HG03135 (cell line): Measurements from ENCODE around the gene LHPP.

Experiments
- ATAC-seq: cut with Tn5 transposase; IDR thresholded peaks from one replicate; pipeline ENCODE4 v1.9.1; 2021; ENCODE audit warnings: mild to moderate bottlenecking, moderate library complexity; ENCODE audit not compliant: unreplicated experiment

Gene LHPP

DNA sequence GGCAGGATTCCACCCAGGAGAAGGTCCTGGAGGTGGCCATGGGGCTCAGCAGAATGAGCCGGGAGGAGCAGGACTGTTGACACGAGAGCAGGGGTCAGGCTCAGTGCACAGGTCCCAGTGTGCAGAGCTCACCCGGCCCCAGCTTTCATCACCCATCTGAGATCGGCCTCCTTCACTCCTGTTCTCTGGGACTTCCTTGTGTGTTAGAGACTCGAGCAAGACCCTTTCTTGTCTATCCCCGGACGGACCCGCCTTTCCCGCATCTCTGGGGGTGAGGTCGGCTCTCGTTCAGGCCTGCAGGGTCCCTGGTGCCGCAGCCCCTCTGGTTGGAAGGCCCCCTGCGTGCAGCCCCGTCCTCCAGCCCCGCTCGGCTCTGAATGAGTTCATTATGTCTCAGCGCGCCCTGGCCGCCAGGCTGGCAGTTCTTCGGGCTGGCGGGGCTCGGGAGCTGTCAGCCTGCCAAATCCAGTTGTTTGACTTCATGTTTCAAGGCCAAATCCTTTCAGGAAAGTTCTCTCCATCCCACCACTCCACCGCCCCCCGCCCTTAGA, 127.9 kb downstream of the LHPP start:
- no peak for ATAC-seq

DNA sequence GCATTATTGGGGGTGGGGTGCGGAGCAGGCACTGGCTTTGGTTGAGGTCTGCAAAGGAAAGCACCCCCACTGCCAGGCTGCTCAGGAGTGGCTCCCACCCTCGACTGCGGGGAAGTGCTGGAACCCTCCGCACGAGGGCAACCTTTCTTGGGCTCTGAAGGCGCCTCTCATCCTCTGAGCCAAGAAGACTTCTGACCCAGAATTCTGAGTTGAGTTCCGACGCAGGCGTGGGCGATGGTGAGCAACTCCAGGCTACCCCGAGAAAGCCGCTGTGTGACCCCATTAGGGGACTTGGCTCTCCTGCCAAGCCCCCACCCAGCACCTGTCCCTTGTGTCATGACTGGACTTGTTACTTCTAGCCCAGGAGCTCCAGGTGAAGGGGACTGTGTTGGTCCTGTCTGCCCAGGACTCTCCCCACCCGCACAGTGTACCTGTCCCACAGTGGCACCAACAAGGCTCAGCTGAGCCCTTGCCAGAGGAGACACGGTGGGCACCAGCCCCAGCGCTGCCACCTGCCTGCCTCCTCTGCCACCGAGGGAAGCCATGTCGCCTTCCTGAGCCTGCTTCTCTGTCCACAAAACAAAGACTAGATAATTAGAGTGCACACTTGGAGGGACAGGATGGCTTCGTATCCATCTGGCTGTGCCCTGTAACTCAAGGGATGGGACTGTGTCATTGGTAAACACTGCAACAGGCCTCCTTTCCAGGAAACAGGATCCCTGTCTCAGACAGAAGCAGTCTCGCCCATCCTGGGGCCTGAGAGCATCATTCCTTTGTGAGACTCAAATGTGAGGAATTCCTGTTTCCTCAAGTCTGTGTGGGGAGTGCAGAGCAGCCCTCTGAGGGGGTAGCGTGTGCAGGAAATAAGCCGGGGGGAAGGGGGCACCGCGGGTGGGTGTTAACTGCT, 128.8 kb downstream of the LHPP start:
- no peak for ATAC-seq

GRCh38 chr10:124591123-124591495, 129.5 kb downstream of the LHPP start:
- ATAC-seq, result no peak

GRCh38 chr10:124592101-124592500, 130.5 kb downstream of the LHPP start:
- ATAC-seq, result no peak

DNA sequence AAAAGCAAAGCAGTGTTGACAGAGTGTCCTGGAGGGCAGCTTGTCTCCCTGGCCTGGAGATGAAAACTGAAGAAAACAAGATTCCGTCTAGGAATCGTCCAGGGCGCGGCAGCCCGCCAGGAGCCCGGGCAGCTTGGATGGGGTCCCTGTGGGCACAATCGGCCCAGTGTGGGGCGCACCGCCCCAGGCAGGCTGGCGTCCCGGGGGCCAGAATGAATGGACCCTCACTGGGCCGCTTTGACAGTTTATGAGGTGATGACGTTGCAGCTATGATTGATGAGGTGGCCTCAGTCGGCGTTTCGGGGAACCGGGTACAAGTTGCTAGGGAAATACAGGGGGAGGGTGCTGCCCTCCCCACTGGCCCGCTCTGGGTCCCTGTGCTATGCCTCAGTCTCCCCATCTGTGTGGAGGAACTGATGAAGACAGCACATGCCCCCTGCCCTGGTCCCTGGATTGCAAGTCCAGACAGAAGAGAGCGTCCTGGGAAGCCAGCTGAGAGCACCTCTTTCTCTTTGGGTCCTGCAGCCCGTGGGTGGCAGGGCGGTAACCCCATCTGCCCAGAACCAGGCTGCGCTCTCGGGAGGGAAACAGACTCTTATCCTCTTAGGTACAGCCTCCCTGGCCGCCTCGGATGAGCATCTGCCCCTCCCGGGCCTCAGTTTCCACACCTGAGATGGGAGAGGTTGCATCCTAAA, 131.3 kb downstream of the LHPP start:
- ATAC-seq, result no peak

DNA sequence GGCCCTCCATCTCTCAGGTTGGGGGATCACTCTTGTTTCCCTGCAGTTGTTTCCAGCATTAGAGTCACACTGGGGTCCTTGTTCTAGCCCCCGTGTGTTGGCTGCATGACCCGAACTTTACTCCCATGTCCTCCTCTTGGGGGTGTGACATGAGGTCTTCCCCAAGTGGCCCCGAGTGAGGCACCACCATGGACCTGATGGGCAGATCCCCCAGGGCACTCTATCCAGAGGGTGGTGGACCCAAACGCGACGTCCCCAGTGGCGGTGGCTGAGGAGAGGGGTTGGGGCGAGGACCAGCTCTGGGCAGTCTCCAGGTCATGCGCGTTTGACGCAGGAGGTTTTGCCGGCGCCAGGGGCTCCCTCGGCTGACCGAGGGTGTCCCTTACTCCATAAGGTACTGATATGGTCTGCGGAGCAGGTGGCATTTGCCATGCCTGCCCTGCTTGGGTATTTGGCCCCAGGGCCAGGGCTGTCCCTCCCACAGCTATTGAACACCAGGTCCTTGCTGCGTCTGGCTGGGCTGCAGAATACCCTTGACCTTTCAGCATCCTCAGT, 131.9 kb downstream of the LHPP start:
- ATAC-seq, result no peak

DNA sequence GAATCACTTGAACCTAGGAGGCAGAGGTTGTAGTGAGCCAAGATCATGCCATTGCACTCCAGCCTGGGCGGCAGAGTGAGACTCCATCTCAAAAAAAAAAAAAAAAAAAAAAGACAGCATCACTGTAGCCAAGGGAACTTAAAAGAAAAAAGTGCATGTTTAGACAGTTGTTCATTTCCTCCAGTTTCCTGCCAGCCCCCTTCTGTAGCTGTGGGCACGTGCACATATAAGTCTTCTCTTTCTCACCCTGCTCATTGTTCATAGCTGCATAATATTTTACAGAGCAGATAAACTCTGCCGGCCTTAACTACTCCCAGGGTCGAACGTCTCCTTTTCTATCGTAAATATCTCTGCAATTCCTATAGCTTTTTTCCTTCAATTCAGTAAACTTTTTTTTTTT, 132.6 kb downstream of the LHPP start:
- no peak for ATAC-seq

- no peak for ATAC-seq
Measured at GRCh38 chr10:124595143-124595883, 133.7 kb downstream of the LHPP start.

- no peak for ATAC-seq
Measured at GRCh38 chr10:124596116-124596785, 134.6 kb downstream of the LHPP start.

GRCh38 chr10:124596962-124597845, 135.6 kb downstream of the LHPP start:
- ATAC-seq, result no peak

DNA sequence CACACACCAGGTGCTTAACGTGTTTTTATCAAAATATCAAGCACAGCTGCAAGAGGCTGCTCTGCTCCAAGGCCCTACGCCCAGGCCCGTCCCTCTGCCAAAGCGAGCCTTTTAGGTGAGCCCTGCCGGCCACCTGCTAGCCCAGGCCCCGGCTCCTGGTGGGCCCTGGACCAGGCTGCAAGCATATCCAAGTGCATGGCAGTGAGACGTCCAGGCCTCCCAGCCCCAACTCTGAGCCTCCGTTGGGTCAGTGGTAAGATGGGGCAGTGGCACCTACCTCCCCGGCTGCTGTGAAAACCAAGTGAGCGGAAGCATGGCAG, 136.2 kb downstream of the LHPP start:
- ATAC-seq, result no peak

- no peak for ATAC-seq
Measured at GRCh38 chr10:124598196-124598595, 136.6 kb downstream of the LHPP start.

- no peak for ATAC-seq
Measured at GRCh38 chr10:124598773-124599587, 137.4 kb downstream of the LHPP start.

DNA sequence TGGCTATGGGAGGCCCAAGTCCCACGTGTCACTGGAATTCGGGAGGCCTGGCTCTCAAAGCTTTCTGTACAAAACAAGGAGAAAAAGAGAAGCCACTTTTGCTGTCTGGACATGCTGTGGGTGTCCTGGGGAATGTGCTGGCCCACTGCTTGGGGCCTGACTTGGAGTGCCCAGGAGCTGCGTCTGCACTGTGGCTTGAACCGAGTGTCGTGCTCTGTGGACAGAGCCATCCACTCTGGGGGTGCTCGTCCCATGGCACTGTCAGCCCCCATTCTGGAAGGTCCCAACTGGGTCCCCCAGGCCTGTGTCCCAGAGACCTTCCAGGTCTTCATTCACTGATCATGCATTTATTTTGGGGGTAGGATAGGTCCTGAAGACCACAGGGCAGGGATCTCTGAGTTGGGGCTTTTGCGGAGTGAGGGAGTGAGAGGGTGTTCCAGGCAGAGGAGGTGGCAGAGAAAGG, 138.0 kb downstream of the LHPP start:
- ATAC-seq, result no peak

DNA sequence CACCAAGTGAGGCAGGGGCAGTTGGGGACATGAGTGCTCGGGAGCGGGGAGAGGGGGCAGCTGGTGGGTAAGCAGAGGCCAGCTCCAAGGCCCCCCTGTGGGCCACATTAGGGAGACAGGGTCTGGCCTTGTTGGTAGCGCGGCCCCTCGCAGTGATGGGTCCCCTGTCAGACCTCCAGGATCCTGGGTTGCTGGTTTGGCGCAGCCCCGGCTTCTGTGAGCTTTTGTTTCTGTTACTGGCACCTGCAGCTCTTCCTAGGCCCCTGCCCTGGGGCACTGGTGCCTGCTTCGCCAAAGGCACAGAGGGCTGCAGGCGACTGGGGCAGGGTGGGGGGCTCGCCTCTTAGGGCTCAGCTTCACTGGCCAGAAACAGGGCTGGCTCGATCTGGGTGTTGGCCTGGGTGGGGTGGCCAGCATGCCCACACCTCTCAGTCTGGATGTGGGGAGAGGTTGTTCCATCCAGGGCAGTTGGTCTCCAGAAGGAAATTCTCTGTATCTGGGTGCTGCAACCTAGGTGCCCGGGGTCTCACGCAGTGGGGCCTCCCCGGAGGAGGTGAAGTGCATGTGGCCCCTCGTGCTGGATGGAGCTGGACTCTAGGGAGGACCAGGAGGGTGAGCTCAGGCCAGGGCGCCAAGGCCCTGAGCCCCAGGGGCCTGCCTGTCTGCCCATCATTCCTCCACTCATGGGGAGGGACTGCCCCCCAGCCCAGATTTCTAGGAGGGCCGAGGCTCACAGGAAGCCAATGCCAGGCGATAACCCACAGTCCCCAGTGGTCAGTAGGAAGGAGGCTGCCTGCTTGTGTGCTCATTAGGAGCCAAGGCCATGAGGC, 138.6 kb downstream of the LHPP start:
- ATAC-seq, result no peak

- no peak for ATAC-seq
Measured at GRCh38 chr10:124601016-124601415, 139.4 kb downstream of the LHPP start.

- ATAC-seq, result no peak
Measured at GRCh38 chr10:124601431-124602120, 140.0 kb downstream of the LHPP start.
